ENCODE measurements around the gene NDUFA13. TPM values are rescaled to one million over a fixed set of nuclear protein-coding genes. Genes with fewer than 3 reads are reported as not detected.

NDUFA13 gene
- total RNA-seq, 1 donor from 2014 or later, result 182 TPM

DNA sequence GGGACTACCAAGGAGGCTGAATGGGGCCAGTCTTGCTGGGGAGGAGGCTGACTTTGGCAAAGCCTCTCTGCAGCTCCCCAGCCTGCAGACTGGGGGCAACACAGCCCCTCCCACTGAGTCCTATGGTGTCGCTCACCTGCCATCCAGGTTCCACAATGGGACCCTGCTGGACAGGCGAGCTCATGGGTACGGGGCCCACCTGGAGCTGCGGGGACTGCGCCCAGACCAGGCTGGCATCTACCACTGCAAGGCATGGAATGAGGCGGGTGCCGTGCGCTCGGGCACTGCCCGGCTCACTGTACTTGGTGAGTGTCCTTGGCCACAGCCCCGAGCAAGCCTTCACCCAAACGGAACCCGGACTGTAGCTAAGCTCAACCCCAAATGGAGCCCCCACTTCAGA lies 27.1 kb downstream of the NDUFA13 start:
- FAIRE-seq (no peak), DNase-seq (ENCODE audit: low read depth) (no peak)
- TF ChIP-seq, protein P1, sequence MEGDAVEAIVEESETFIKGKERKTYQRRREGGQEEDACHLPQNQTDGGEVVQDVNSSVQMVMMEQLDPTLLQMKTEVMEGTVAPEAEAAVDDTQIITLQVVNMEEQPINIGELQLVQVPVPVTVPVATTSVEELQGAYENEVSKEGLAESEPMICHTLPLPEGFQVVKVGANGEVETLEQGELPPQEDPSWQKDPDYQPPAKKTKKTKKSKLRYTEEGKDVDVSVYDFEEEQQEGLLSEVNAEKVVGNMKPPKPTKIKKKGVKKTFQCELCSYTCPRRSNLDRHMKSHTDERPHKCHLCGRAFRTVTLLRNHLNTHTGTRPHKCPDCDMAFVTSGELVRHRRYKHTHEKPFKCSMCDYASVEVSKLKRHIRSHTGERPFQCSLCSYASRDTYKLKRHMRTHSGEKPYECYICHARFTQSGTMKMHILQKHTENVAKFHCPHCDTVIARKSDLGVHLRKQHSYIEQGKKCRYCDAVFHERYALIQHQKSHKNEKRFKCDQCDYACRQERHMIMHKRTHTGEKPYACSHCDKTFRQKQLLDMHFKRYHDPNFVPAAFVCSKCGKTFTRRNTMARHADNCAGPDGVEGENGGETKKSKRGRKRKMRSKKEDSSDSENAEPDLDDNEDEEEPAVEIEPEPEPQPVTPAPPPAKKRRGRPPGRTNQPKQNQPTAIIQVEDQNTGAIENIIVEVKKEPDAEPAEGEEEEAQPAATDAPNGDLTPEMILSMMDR (IDR thresholded peaks at IDR 0.05; ENCODE audit: insufficient read depth, low read length, severe bottlenecking), result no peak
- no peak overlapping the region for H3K4me3 ChIP-seq (ENCODE audit: low read depth, low read length)
- no peaks in the 10 kb centered on the region for H3K36me3 ChIP-seq (ENCODE audit: control insufficient read depth, insufficient read depth, low read length)
- peaks cover 12% of the 10 kb centered on the region for H3K27me3 ChIP-seq (ENCODE audit: control insufficient read depth, insufficient read depth, low read length)

DNA sequence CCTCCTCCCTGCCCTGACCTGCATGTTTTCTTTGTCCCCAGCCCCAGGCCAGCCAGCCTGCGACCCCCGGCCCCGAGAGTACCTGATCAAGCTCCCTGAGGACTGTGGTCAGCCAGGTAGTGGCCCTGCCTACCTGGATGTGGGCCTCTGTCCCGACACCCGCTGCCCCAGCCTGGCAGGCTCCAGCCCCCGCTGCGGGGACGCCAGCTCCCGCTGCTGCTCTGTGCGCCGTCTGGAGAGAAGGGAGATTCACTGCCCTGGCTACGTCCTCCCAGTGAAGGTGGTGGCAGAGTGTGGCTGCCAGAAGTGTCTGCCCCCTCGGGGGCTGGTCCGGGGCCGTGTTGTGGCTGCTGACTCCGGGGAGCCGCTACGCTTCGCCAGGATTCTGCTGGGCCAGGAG lies 27.6 kb downstream of the NDUFA13 start:
- DNase-seq (ENCODE audit: low read depth) (no peak), FAIRE-seq (no peak)
- TF ChIP-seq, protein P1 (IDR thresholded peaks at IDR 0.05; ENCODE audit: insufficient read depth, low read length, severe bottlenecking), result no peak
- peaks cover 11% of the 10 kb centered on the region for H3K27me3 ChIP-seq (ENCODE audit: control insufficient read depth, insufficient read depth, low read length)
- no peak overlapping the region for H3K4me3 ChIP-seq (ENCODE audit: low read depth, low read length)
- no peaks in the 10 kb centered on the region for H3K36me3 ChIP-seq (ENCODE audit: control insufficient read depth, insufficient read depth, low read length)

DNA sequence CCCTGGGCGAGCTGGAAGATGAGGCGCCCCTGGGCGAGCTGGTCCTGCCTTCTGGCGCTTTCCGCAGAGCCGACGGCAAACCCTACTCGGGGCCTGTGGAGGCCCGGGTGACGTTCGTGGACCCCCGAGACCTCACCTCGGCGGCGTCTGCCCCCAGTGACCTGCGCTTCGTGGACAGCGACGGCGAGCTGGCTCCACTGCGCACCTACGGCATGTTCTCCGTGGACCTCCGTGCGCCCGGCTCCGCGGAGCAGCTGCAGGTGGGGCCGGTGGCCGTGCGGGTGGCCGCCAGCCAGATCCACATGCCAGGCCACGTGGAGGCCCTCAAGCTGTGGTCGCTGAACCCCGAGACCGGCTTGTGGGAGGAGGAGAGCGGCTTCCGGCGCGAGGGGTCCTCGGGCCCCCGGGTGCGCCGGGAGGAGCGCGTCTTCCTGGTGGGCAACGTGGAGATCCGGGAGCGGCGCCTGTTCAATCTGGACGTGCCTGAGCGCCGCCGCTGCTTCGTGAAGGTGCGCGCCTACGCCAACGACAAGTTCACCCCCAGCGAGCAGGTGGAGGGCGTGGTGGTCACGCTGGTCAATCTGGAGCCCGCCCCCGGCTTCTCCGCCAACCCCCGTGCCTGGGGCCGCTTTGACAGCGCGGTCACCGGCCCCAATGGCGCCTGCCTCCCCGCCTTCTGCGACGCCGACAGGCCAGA lies 28.4 kb downstream of the NDUFA13 start:
- TF ChIP-seq, protein P1 (IDR thresholded peaks at IDR 0.05; ENCODE audit: insufficient read depth, low read length, severe bottlenecking), result no peak
- H3K4me3 ChIP-seq (ENCODE audit: low read depth, low read length), result no peak overlapping the region
- no peaks in the 10 kb centered on the region for H3K36me3 ChIP-seq (ENCODE audit: control insufficient read depth, insufficient read depth, low read length)
- DNase-seq (ENCODE audit: low read depth) (no peak), FAIRE-seq (no peak)
- peaks cover 7% of the 10 kb centered on the region for H3K27me3 ChIP-seq (ENCODE audit: control insufficient read depth, insufficient read depth, low read length)

DNA sequence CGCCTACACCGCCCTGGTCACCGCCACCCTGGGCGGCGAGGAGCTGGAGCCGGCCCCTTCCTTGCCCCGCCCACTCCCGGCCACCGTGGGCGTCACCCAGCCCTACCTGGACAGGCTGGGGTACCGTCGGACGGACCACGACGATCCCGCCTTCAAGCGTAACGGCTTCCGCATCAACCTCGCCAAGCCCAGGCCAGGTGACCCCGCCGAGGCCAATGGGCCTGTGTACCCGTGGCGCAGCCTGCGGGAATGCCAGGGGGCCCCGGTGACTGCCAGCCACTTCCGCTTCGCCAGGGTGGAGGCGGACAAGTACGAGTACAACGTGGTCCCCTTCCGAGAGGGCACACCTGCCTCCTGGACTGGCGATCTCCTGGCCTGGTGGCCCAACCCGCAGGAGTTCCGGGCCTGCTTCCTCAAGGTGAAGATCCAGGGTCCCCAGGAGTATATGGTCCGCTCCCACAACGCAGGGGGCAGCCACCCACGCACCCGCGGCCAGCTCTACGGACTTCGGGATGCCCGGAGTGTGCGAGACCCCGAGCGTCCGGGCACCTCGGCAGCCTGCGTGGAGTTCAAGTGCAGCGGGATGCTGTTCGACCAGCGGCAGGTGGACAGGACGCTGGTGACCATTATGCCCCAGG lies 29.0 kb downstream of the NDUFA13 start:
- Histone ChIP-seq H3K4me3 (ENCODE audit: low read depth, low read length) (no peak overlapping the region), H3K27me3 (ENCODE audit: control insufficient read depth, insufficient read depth, low read length) (peaks cover 4% of the 10 kb centered on the region), H3K36me3 (ENCODE audit: control insufficient read depth, insufficient read depth, low read length) (no peaks in the 10 kb centered on the region)
- no peak for FAIRE-seq
- DNase-seq (ENCODE audit: low read depth), result no peak
- TF ChIP-seq, protein P1 (IDR thresholded peaks at IDR 0.05; ENCODE audit: insufficient read depth, low read length, severe bottlenecking), result no peak

DNA sequence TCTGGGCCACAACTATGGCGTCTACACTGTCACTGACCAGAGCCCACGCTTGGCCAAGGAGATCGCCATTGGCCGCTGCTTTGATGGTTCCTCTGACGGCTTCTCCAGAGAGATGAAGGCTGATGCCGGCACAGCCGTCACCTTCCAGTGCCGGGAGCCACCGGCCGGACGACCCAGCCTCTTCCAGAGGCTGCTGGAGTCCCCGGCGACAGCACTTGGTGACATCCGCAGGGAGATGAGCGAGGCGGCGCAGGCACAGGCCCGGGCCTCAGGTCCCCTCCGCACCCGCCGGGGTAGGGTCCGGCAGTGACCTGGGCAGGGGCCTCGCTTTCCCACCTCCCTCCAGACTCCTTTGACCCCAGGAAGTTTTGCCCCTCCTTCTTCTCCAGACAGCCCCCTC lies 29.7 kb downstream of the NDUFA13 start:
- Histone ChIP-seq H3K36me3 (ENCODE audit: control insufficient read depth, insufficient read depth, low read length) (no peaks in the 10 kb centered on the region), H3K27me3 (ENCODE audit: control insufficient read depth, insufficient read depth, low read length) (peaks cover 4% of the 10 kb centered on the region), H3K4me3 (ENCODE audit: low read depth, low read length) (no peak overlapping the region)
- TF ChIP-seq, protein P1 (IDR thresholded peaks at IDR 0.05; ENCODE audit: insufficient read depth, low read length, severe bottlenecking), result no peak
- FAIRE-seq (no peak), DNase-seq (ENCODE audit: low read depth) (no peak)

Data from bronchial epithelial cell (primary cell).